Ovary (tissue), 9 donors: ENCODE data around the gene MMP28. TPM values are rescaled to one million over a fixed set of nuclear protein-coding genes. Genes with fewer than 3 reads are reported as not detected.
A peak's percentile ranks its signal among the peaks of the same experiment; 100 is the strongest.

Experiments
- DNase-seq, 5 donors: peaks; one replicate each; pipeline ENCODE4 v3.0.0-alpha.2; 2019 to 2020
- H3K27ac ChIP-seq, 2 donors: fragments of 200-600 bp; one replicate each; pipeline versions ENCODE4 v1.5.1 to v1.8.0; 2019 to 2022
- H3K27me3 ChIP-seq: fragments of 200-600 bp; one replicate; pipeline ENCODE4 v1.8.0; 2022
- H3K36me3 ChIP-seq: fragments of 200-600 bp; sonication (generic); one replicate; pipeline ENCODE4 v1.5.1; 2019
- H3K4me1 ChIP-seq: one replicate; pipeline ENCODE4 v1.8.1; 2013; ENCODE audit warnings: mild to moderate bottlenecking, moderate library complexity; ENCODE audit not compliant: insufficient read depth
- H3K4me3 ChIP-seq: fragments of 200-600 bp; sonication (generic); one replicate; pipeline ENCODE4 v1.5.1; 2017
- H3K9me3 ChIP-seq, 2 donors: fragments of 200-600 bp in 1 of 2; sonication (generic) in 1 of 2; one replicate each; pipeline versions ENCODE4 v1.5.1 to v1.8.1; 2013 to 2019; ENCODE audit warnings: mild to moderate bottlenecking in 1 of 2, moderate library complexity in 1 of 2
- CTCF ChIP-seq, 3 donors: fragments of 450-650 bp in 2 of 3; fragments of 200-600 bp in 1 of 3; IDR thresholded peaks; one replicate each; pipeline versions ENCODE4 v1.5.1 to v1.8.0; 2016 to 2022; ENCODE audit warnings: antibody characterized with exemption in 3 of 3, mild to moderate bottlenecking in 1 of 3
- EP300 ChIP-seq: sonication (generic); formaldehyde crosslinking; IDR thresholded peaks from one replicate; pipeline ENCODE4 v1.6.1; 2017; ENCODE audit warnings: antibody characterized with exemption
- POLR2A ChIP-seq: fragments of 450-650 bp; IDR thresholded peaks from one replicate; pipeline ENCODE4 v1.6.1; 2017; ENCODE audit warnings: antibody characterized with exemption, mild to moderate bottlenecking, moderate library complexity
- WGBS, 3 donors: extraction: QIAGEN DNeasy Blood & Tissue Kit in 1 of 3; methylation state at CpG; one replicate each; pipeline versions ENCODE4 v1.1.5 to v1.1.7; 2013 to 2017; 5-methylcytosine and 5-hydroxymethylcytosine counted together
- intact Hi-C, 4 donors: fragments of 100-400 bp; cut with DNase I; formaldehyde crosslinking; loops; one replicate each; pipeline versions ENCODE4 v1.11.0 to v1.15.1; 2022 to 2023
- polyA plus RNA-seq, 2 donors: library from polyadenylated mRNA; stranded (reverse); fragments of 200-250 nt in 1 of 2; fragments of 350-450 nt in 1 of 2; fragmentation: Illumina TruSeq in 1 of 2; extraction: RNeasy Lipid Tissue Mini Kit (QIAGEN cat#74804) in 1 of 2; gene quantifications; one replicate each; pipeline ENCODE4 v1.2.3, GENCODE V29; 2013 to 2014
- total RNA-seq, 7 donors: library from RNA; depleted of rRNA in 2 of 7; stranded (reverse); fragments of >200 nt in 2 of 7; fragmentation: NEBNext Ultra II Directional in 3 of 7; extraction: Animal tissue kit (Norgen Biotek cat#: 25700) in 3 of 7; gene quantifications; one replicate each; pipeline versions ENCODE4 v1.1.0 to v1.2.4, GENCODE V29; 2016 to 2023
- donor health status: DM: no; HTN: no; CAD: no; lungs with moderate emphysema.
- donor health status: DM: no; HTN: no; CAD: no.
- donor health status: Bipolar disorder and iron deficiency.
- donor health status: DM: yes; HTN: yes; CAD: no.
- donor health status: DM: no; HTN: no; CAD: no.
- donor health status: DM: yes; HTN: yes; CAD: no.

MMP28 gene
- total and polyA plus RNA-seq, 9 donors: 0.25 to 33.3 (median 3.5) TPM

- intact Hi-C loops: loop anchor here in 2 of 4 donors (5.0 kb wide), 2 partner anchors 43 to 48 kb away; partner anchors contain the start of gene C17orf50 (in 1 of the 2)
- H3K4me1 ChIP-seq: peaks cover 6% of the 10 kb centered on the region
- 0 to 1% (median 0%) methylated on average over 15 to 24 of the region's 24 CpGs for WGBS, 3 donors
Measured at GRCh38 chr17:35809855-35810461, 14.5 kb upstream of the MMP28 start.

GRCh38 chr17:35808962-35809854, 13.8 kb upstream of the MMP28 start, which contains the start of gene TAF15:
Gene TAF15, plus strand, starts transcription at chr17:35809484. Its CDS starts 86 bp downstream, at chr17:35809570.
- Histone ChIP-seq H3K9me3 (no peaks in the 10 kb centered on the region), H3K4me1 (peaks cover 4% of the 10 kb centered on the region), H3K27me3 (no peaks in the 10 kb centered on the region), H3K27ac (peak within 1 kb of the TSS; percentile 84 to 89), H3K36me3 (no peaks in the 10 kb centered on the region), H3K4me3 (peak within 1 kb of the TSS; percentile 96)
- 0% methylated on average over 58 to 71 of the region's 71 CpGs for WGBS, 3 donors
- no peak for TF ChIP-seq EP300
- peak; percentile 21 to 68 (median 60) for TF ChIP-seq CTCF (IDR thresholded peaks at IDR 0.05)
- TF ChIP-seq POLR2A: peak; percentile 99
- peak; percentile 94 to 95 (median 94) for DNase-seq
- intact Hi-C loops: loop anchor here in 2 of 4 donors (5.0 kb wide), 2 partner anchors 42 to 47 kb away; partner anchors contain the start of gene C17orf50 (in 1 of the 2)

More at GRCh38 chr17:35809855-35810461, 14.5 kb upstream of the MMP28 start:
- Histone ChIP-seq H3K9me3 (no peaks in the 10 kb centered on the region), H3K36me3 (no peaks in the 10 kb centered on the region), H3K4me3 (peak overlapping the region; percentile 96), H3K27ac (peak overlapping the region; percentile 84 to 89), H3K27me3 (no peaks in the 10 kb centered on the region)
- no peak for DNase-seq
- TF ChIP-seq EP300: no peak
- TF ChIP-seq CTCF (IDR thresholded peaks at IDR 0.05): no peak
- no peak for TF ChIP-seq POLR2A

GRCh38 chr17:35808240-35808961, 13.0 kb upstream of the MMP28 start:
- H3K9me3 ChIP-seq: no peaks in the 10 kb centered on the region
- no peak for TF ChIP-seq POLR2A
- TF ChIP-seq CTCF (IDR thresholded peaks at IDR 0.05): no peak
- no peak for TF ChIP-seq EP300
- whole genome bisulfite sequencing, 3 donors: 18 to 30% (median 24%) methylated on average over 19 of the region's 19 CpGs

More at GRCh38 chr17:35808240-35808961, 13.0 kb upstream of the MMP28 start:
- DNase-seq: no peak
- intact Hi-C loops: loop anchor here in 2 of 4 donors (5.0 kb wide), 2 partner anchors 41 to 46 kb away; partner anchors contain the start of gene C17orf50 (in 1 of the 2)
- H3K4me3 ChIP-seq: peak overlapping the region; percentile 96
- H3K27me3 ChIP-seq: no peaks in the 10 kb centered on the region
- H3K27ac ChIP-seq: peak overlapping the region in 1 of 2 donors; percentile 84
- peaks cover 4% of the 10 kb centered on the region for H3K4me1 ChIP-seq
- H3K36me3 ChIP-seq: no peaks in the 10 kb centered on the region
